Activated gamma-delta T cell treated with anti-CD3 and anti-CD28 coated beads, Interleukin-2, amount 50 U/mL, for 16 hours (primary cell): ENCODE results near the gene TRIML2.

ENCODE experiments used
- DNase-seq: peaks from one replicate; pipeline ENCODE4 v3.0.0-alpha.2; 2020; ENCODE audit warnings: low read depth

The TRIML2 gene, protein sequence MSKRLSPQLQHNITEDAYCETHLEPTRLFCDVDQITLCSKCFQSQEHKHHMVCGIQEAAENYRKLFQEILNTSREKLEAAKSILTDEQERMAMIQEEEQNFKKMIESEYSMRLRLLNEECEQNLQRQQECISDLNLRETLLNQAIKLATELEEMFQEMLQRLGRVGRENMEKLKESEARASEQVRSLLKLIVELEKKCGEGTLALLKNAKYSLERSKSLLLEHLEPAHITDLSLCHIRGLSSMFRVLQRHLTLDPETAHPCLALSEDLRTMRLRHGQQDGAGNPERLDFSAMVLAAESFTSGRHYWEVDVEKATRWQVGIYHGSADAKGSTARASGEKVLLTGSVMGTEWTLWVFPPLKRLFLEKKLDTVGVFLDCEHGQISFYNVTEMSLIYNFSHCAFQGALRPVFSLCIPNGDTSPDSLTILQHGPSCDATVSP

DNA sequence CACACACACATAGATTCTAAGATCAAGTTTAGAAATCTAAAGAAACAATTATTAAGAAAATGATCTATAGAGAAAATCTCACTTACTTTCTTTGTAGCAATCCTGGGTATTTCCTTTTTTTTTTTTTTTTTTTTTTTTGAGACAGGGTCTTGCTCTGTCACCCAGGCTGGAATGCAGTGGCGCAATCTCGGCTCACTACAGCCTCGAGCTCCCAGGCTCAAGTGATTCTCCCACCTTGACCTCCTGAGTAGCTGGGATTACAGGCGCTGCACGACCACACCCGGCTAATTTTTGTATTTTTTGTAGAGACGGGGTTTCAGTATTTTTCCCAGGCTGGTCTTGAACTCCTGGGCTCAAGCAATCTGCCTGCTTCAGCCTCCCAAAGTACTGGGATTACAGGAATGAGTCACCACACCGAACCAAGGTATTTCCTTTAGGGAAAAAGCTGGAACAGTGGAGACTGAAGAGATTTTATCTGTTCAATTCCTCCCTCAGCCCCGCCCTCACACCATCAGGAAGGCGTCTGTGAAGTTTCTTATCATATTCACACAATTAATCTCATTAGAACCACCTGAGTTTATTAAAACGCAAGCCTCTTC is at the start of gene TRIML2:
Gene TRIML2 (minus strand): TSS at position 447 of the 599 bp plus-strand sequence. CDS start 4,235 bp downstream, outside the sequence.
- no peak for DNase-seq

DNA sequence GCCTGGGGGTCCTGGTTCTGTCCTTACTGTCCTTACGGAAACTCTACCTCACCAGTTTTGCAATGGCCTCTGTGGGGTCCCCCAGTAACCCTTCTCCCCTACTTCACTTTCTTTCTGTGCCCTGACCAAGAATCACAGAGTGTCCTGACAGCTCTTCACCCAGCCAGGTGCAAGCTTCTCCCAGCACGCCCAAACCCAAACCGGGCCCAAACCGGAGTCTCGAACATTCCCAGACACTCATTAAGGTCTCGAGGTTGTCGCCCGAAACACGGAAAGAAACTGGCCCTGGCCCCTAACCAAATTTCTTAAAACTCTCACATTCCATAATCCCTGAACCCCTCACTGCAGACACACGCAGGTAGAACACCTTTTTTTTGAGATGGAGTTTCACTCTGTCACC is 48.9 kb upstream of the TRIML2 start:
- no peak for DNase-seq

DNA sequence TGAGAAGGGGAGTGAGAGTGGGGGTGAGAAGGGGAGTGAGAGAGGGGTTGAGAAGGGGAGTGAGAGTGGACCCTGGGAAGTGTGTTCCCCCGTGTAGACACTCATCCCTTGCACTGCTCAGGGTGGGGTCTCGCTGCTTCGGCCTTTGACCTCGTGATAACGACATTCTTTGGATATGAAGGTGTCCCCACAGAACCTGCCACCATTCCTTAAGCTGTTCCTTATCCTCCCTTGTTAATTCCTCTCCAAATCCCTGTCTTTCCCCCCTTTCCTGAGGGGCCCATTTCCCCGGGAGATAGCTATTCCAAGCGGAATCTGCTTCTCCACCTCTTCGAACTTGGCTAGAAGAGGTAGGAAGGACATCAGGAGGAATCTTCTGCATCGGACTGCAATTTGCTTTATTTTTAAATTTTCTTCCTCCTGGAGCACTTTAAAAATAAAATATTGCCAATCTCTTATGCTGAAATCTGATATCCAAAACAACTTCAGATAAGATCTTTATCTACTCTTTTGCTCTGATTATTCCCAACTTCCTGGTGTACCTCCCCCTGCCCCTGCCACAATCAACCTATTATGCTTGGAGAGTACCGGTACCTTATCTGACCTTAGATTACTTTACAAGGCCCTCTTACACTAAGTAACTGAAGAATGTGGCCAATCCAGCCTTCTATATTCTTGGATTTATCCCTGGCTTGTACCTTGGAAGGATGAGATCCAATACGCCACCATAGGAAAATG is 45.4 kb upstream of the TRIML2 start:
- no peak for DNase-seq

DNA sequence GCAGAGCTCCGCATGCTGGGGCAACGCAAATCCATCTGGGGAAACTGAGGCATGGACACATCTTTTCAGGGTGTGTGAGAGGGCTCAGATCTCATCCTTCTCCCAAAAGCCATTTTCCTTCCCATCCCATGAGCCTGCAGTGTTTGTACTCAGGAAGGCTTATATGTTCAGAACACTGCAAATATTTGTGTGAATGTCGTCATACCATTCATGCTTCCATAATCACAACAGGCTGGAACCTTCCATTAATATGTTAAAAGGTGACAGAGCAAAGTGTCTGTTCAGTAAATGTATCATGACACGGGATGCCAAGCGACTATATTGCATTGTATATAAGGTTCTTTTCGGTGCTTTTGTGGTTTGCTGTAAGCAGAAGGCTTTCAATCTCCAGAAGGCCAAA is 38.4 kb upstream of the TRIML2 start:
- no peak for DNase-seq

DNA sequence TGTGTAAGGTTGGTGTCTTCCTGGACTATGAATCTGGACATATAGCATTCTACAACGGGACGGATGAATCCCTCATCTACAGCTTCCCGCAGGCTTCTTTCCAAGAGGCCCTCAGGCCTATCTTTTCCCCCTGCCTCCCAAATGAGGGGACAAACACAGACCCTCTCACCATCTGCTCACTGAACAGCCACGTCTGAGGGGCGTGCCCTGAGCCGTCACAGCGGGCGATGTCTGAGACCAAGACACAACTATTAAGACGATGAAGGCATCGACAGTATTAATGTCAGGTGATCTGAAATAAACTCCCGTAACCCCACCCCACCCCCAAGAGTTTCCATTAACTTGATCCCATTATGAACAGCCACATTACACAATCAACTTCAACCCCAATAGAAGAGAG is 37.8 kb upstream of the TRIML2 start:
- DNase-seq, result no peak

DNA sequence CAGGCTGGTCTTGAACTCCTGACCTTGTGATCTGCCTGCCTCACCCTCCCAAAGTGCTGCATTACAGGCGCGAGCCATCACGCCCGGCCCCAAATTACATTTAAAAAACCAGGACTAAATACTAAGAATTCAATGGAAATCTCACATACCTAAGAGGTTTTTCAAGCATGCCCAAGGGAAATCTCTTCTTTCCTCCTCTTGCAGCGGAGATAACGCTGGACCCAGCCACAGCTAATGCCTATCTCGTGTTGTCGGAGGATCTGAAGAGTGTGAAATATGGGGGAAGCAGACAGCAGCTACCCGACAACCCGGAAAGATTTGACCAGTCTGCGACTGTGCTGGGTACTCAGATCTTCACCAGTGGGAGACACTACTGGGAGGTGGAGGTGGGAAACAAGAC is 37.2 kb upstream of the TRIML2 start:
- DNase-seq, result no peak

DNA sequence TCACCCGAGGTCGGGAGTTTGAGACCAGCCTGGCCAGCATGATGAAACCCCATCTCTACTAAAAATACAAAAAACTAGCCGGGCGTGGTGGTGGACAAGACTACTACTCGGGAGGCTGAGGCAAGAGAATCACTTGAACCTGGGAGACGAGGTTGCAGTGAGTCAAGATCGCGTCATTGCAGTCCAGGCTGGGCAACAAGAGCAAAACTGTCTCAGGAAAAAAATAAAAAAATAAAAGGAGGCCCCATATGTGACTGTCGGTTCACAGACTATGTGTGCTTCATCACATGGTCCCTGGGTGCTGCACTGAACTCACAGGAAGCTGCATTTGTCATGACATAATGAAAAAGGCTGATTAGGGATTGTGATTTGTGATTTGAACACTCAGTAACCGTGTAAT is 36.2 kb upstream of the TRIML2 start:
- DNase-seq, result no peak

DNA sequence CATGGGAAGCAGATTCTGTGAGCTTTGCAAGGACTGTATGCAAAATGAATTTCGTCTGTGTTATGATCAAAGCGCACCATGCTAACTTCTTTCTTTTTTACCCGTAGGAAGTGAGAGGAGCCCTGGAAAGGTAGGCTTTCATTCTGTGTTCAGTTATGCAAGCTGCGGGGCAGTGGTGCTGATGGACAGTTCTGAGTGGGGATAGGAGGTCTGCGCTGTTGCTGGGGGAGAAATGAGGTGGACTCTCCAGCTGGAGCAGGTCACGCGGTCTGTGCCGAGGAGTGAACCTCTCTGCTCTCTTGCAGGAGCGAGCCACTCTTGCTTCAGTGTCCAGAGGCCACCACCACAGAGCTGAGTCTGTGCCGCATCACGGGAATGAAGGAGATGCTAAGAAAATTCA is 34.3 kb upstream of the TRIML2 start:
- DNase-seq, result no peak

DNA sequence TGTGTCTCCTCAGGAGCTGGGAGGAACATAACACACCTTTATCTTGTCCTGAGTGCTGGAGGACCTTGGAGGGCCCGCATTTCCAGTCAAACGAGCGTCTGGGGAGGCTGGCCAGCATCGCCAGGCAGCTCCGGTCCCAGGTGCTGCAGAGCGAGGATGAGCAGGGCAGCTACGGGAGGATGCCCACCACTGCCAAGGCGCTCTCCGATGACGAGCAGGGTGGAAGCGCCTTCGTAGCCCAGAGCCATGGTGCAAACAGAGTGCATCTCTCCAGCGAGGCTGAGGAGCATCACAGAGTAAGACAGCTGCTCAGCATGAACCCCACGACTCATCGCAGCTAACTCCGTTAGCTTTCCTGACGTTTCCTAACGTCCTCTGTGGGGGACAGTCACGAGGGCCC is 30.3 kb upstream of the TRIML2 start:
- DNase-seq, result no peak

DNA sequence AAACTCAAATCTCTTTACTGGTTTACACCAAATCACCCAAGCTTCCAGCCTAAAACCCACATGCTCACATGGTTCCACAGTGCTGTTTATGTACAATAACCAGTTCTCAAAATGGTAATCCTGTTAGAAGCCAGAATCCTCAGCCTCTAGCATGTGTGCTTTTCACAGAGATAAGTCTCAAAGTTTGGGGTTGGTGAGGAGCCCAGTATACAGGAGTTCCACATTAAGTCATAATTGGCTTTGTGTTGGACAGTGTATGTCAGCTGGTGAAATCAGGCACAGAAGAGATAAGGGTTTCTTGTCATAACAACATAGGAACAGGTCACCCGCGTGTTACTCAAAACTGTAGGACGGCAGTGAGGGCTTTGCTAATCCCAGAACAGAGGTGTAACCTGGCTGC is 29.7 kb upstream of the TRIML2 start, which contains the start of gene TRIML1:
Gene TRIML1 (plus strand): TSS at position 301 of the 400 bp plus-strand sequence. CDS start 118 bp downstream, outside the sequence.
- DNase-seq, result no peak

DNA sequence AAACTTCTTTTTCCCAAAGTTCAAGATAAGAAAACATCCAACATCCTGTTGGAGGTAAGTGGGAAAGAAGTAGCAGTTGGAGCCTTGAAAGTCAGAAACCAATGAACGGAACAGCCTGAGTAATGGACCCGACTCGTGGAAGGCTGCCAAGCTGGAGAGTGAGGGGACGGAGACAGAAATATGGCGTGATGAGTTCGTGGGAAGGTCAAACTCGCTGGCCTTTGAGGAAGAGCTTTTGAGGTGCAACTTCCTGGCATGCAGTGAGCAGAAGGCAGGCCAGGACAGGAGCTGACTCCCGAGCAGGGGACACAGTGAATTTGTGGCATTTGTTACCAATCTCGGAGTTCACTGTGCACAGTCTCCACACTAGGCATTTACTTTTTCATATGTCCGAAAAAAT is 28.8 kb upstream of the TRIML2 start:
- no peak for DNase-seq

DNA sequence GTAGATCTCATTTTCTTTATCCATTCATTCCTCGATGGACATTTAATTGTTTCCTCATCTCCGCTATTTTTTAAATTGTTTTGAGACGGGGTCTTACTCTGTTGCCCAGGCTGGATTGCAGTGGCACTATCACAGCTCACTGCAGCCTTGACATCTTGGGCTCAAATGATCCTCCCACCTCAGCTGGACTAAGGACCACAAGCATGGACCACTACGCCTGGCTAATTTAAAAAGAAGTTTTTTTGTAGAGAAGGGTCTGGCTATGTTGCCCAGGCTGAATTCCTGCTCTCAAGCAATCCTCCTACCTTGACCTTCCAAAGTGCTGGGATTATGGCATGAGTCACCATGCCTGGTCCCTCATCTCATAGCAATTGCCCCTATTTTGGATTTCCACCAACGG is 22.8 kb upstream of the TRIML2 start:
- DNase-seq, result no peak

DNA sequence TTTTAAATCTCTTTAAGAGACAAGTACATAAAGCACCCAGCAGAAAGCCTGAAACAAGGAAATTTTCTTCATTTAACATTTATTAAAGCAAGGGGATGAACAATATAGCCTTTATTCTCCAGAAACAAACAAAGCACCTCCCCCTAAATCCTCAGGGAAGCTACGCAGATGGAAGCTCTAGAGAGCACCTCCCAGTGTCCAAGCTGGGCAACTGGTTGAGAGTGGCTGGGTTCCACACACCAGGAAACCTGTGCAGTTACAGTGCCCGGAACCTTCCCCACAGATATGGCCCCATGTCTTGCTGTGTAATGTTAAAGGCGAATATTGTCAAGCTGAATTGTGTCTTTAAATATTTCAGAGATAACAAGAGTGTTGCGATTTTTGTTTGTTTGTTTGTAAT is 21.0 kb upstream of the TRIML2 start:
- DNase-seq, result no peak

DNA sequence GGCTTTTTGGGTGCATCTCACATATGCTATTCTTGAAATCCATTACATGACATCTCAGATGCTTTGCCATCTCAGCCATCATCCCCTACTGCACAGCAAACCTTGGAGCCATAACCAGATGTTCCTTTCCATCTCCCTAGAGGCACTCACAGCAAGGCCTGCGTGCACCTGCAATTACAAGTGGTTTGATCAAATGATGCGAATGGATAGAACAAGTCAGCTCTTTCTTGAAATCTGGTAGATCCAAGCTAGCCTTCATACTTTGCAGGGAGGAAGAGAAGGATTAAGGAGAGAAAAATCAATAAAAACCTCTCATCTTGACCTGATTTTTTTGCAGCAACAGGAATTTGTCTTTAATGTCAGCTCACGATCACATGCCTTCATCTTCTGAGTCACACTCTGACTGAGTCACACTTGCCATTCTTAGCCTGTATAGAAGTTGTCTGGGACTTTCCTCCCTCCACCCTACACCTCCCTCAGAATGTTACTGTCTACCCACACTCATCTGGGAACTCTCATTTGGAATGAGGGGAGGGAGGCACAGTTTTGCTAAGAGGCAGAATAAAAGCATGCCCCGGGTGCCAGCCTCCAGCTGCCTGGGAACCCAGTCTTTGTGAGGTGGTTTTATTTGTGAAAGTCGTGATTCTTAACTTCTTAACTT is 17.9 kb upstream of the TRIML2 start:
- no peak for DNase-seq

DNA sequence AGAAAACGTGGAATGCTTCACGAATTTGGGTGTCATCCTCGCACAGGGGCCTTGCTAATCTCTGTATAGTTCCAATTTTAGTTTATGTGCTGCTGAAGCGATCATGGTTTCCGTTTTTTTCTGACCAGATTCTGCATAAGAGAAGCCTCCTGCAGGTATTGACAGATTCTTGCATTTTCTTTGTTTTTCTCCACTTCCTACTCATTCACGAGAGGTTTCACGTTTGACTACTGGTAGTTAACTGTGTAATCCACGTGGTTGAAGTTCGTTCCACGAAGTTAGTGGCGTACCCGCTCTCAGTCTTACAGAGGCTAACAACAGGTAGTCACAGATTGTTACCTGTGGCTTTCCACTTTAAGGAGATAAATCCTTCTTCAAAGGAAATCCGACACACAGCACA is 12.1 kb upstream of the TRIML2 start:
- no peak for DNase-seq

DNA sequence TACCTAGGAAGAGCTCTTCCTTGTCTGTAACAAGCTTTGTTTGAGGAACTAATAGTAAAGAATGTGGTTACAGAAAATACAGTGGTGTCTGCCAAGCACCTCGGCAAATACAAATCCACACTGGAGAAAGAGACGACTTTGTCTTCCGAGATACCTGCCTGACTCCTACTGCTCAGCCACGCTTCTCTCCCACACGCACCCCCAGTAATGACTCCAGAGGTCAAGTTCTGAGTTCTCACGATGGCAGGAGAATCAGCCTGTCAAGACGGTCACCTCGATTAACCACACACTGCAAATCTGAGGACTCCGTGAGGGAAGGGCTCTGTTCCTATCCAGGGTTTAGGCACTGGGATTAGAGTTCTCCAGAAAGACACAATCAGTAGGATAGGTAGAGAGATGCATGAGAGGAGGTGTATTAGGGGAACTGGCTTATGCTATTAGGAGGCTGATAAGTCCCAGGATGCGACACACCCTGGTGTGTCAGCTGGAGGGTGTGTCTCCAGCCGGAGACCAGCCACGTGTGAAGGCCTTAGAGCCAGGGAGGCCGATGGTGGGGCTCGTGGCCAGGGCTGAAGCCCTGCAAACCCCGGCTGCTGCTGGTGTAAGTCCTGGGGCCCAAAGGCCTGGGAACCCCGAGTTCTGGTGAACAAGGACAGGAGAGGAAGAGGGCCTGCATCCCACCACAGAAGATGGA is 8.4 kb upstream of the TRIML2 start:
- DNase-seq, result no peak

DNA sequence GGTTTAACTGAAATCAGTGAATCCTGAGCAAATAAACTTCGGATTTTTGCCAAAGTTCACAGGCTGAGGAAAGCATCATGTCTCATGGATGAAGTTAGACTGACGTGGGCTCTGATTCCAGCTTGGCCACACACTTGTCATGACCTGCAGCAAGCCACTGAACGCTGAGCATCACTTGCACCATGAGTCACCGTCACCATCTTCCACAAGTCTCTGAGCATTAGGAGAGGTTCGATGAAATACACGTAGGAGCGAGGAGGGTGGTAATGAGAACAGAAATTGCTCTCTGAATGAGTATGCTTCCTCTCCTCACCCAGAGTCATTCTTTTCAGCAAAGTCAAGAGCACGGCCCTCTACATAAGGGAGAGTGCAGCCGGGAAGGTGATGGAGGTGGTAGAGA is 3.8 kb upstream of the TRIML2 start:
- DNase-seq, result no peak

DNA sequence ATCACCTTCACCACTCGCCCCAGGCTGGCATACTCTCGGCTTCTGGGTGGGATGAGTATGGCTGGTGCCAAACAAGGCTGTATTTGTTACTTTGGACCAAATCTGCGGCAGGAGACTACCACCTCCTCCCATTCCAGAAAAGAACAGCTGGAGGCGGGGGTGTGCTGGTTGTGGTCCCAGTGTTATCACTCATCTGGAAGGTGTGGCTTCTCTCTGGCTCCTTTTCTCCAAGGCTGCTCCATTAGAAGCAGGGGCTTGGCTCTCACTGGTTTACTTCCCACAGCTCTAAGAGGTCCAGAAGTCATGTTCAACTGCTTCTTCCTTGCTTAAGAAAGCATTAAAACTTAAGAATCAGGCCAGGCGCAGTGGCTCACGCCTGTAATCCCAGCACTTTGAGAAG is 2.6 kb upstream of the TRIML2 start:
- no peak for DNase-seq

DNA sequence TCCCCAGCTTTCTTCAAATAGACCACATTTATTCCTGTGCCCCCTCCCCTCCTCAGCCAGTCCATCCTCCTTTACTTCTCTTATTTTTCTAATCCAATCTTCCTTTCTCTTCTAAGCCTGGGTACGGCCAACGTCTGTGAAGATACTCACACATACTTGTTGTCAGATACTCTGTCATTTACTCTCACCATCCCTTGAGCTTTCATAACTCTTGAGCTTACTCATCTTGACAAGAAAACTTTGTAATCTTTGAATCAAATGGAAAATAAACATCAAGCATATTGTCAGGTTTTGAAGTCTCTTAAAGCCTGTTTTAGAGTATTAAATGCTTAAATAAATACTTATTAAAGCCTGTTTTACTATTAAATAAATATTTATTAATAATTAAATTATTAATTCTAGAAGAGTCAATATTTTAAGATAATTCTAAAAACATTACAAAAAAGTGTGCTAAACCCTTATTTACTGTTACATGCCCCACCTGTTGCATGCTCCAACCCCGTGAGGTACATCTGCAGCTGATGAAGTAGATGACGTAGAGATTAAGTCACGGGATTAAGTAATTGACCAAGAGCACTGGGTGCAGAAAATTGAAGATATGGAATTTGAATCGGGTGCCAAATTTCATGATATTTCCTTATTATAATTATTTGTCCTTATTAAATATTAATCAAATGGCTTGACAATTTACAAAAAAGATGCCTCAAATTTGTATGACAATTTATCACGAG is 1.5 kb upstream of the TRIML2 start:
- no peak for DNase-seq

DNA sequence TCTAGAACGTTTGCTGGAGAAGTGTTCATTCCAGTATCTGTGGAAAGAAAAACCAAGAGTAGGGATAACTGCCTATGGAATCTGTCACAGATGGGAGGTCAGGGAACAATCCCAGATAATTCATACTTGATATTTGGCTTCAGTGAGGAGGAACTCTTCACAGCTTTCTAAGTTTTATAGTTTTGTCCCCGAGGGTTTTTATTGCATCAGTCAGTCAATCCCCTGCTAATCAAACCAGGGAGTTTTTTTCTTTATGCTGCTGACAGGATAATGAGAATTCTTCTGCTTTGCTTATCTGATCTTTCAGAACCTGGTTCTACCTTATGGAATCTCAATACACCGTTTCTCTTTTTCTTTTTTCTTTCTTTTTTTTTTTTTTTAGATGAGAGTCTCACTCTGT is 633 bp upstream of the TRIML2 start:
- no peak for DNase-seq
